Adrenal gland (tissue), 12 donors: ENCODE measurements around the gene PSD2. TPM values are rescaled to one million over a fixed set of nuclear protein-coding genes. Genes with fewer than 3 reads are reported as not detected.
A peak's percentile ranks its signal among the peaks of the same experiment; 100 is the strongest.
"Not testable (repeated sequence)": the region's sequence is repeated elsewhere in the genome, so short reads cannot be mapped to it uniquely, and the experiment has no call there.

Source experiments
- DNase-seq, 7 donors: peaks; one replicate each; pipeline ENCODE4 v3.0.0-alpha.2; 2019 to 2020
- H3K27ac ChIP-seq, 5 donors: fragments of 200-600 bp; sonication (generic) in 4 of 5; 1 replicate in 3 of 5; 2 replicates in 2 of 5; pipeline versions ENCODE4 v1.5.1 to v1.8.0; 2016 to 2020; ENCODE audit warnings: mild to moderate bottlenecking in 1 of 5
- H3K27me3 ChIP-seq: fragments of 200-600 bp; 2 replicates; pipeline ENCODE4 v1.8.0; 2021
- H3K36me3 ChIP-seq, 2 donors: fragments of 200-600 bp; replicated peaks in 1 of 2; 1 replicate in 1 of 2; 2 replicates in 1 of 2; pipeline versions ENCODE4 v1.5.1 to v1.8.0; 2018 to 2022
- H3K4me1 ChIP-seq, 2 donors: fragments of 200-600 bp; replicated peaks in 1 of 2; 1 replicate in 1 of 2; 2 replicates in 1 of 2; pipeline versions ENCODE4 v1.5.1 to v1.8.0; 2018 to 2021
- H3K4me3 ChIP-seq, 4 donors: fragments of 200-600 bp; sonication (generic) in 3 of 4; one replicate each; pipeline ENCODE4 v1.5.1; 2016 to 2018
- H3K9me3 ChIP-seq, 3 donors: fragments of 200-600 bp; sonication (generic) in 1 of 3; replicated peaks in 1 of 3; 1 replicate in 2 of 3; 2 replicates in 1 of 3; pipeline versions ENCODE4 v1.5.1 to v1.8.0; 2016 to 2021
- POLR2A ChIP-seq, 2 donors: fragments of 450-650 bp; IDR thresholded peaks; one replicate each; pipeline ENCODE4 v1.6.1; 2017; ENCODE audit warnings: antibody characterized with exemption in 2 of 2, mild to moderate bottlenecking in 2 of 2, moderate library complexity in 1 of 2
- WGBS, 4 donors: extraction: QIAGEN DNeasy Blood & Tissue Kit in 2 of 4; methylation state at CpG; one replicate each; pipeline versions ENCODE4 v1.1.5 to v1.1.7; 2013 to 2017; 5-methylcytosine and 5-hydroxymethylcytosine counted together
- intact Hi-C, 2 donors: fragments of 100-400 bp; cut with DNase I; formaldehyde crosslinking; loops; one replicate each; pipeline versions ENCODE4 v1.14.1 to v1.15.0; 2022 to 2023
- polyA plus RNA-seq, 3 donors: library from polyadenylated mRNA; stranded (reverse); fragments of 200-250 nt in 2 of 3; fragments of 350-450 nt in 1 of 3; fragmentation: Illumina TruSeq in 1 of 3; extraction: RNeasy Lipid Tissue Mini Kit (QIAGEN cat#74804) in 1 of 3; gene quantifications; one replicate each; pipeline ENCODE4 v1.2.3, GENCODE V29; 2013 to 2014
- total RNA-seq, 9 donors: library from RNA; depleted of rRNA in 4 of 9; stranded (reverse); fragments of >200 nt in 4 of 9; fragments of 120-200 nt in 1 of 9; fragmentation: NEBNext Ultra II Directional in 1 of 9; extraction: Animal tissue kit (Norgen Biotek cat#: 25700) in 1 of 9; gene quantifications; one replicate each; pipeline versions ENCODE4 v1.1.0 to v1.2.4, GENCODE V29; 2013 to 2023
- TF ChIP-seq, protein P1 (sequence below), 6 experiments: fragments of 450-650 bp in 4 of 6; fragments of 200-600 bp in 2 of 6; sonication (generic) in 1 of 6; IDR thresholded peaks; 1 replicate in 5 of 6; 2 replicates in 1 of 6; pipeline versions ENCODE4 v1.5.1 to v1.8.0; 2016 to 2021; ENCODE audit warnings: antibody characterized with exemption in 6 of 6, mild to moderate bottlenecking in 2 of 6, moderate library complexity in 1 of 6
- donor health status: healthy with polysubstance abuse.
- donor health status: Bipolar disorder and iron deficiency.
- donor health status: DM: yes; HTN: yes; CAD: no.
- donor health status: DM: no; HTN: no; CAD: no.
- donor health status: DM: no; HTN: no; CAD: no.
- donor health status: DM: yes; HTN: yes; CAD: no.

PSD2 gene
- total and polyA plus RNA-seq, 12 donors = 0.11 to 0.46 (median 0.24) TPM; not detected in 5

DNA sequence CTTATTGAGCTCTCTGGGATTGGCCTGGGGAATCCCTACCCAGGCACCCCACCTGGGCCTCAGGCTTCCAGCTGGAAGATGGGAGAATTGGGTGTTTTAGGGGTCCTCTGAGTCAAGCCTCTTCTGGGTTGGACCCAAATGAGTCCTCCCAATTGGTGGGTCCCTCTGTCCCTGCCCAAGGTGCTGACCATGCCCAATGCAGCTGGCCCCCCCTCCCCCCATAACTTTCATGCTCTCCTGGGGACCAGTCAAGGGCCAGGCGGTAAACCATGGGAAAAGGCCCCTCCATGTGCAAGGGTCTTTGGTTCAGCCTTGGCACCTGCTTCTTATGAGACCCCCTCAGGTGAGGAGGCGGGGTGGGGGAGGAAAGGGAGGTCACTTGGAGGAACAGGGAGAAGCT, 3.4 kb upstream of the PSD2 start:
- TF ChIP-seq POLR2A (IDR thresholded peaks at IDR 0.05) = no peak
- TF ChIP-seq, protein P1, sequence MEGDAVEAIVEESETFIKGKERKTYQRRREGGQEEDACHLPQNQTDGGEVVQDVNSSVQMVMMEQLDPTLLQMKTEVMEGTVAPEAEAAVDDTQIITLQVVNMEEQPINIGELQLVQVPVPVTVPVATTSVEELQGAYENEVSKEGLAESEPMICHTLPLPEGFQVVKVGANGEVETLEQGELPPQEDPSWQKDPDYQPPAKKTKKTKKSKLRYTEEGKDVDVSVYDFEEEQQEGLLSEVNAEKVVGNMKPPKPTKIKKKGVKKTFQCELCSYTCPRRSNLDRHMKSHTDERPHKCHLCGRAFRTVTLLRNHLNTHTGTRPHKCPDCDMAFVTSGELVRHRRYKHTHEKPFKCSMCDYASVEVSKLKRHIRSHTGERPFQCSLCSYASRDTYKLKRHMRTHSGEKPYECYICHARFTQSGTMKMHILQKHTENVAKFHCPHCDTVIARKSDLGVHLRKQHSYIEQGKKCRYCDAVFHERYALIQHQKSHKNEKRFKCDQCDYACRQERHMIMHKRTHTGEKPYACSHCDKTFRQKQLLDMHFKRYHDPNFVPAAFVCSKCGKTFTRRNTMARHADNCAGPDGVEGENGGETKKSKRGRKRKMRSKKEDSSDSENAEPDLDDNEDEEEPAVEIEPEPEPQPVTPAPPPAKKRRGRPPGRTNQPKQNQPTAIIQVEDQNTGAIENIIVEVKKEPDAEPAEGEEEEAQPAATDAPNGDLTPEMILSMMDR (IDR thresholded peaks at IDR 0.05) = no peak
- Histone ChIP-seq H3K27me3 (peaks cover 17% of the 10 kb centered on the region), H3K9me3 (no peaks in the 10 kb centered on the region), H3K4me3 (no peak overlapping the region), H3K4me1 (peaks cover 4 to 7% of the 10 kb centered on the region in 2 donors), H3K27ac (no peak overlapping the region), H3K36me3 (no peaks in the 10 kb centered on the region)
- no peak for DNase-seq
- WGBS, 4 donors = 89 to 100% (median 94%) methylated on average over 2 of the region's 2 CpGs
- intact Hi-C loops = loop anchor here in 1 of 2 donors (5.0 kb wide), 1 partner anchor 175 kb away; no protein-coding TSS in a partner anchor

DNA sequence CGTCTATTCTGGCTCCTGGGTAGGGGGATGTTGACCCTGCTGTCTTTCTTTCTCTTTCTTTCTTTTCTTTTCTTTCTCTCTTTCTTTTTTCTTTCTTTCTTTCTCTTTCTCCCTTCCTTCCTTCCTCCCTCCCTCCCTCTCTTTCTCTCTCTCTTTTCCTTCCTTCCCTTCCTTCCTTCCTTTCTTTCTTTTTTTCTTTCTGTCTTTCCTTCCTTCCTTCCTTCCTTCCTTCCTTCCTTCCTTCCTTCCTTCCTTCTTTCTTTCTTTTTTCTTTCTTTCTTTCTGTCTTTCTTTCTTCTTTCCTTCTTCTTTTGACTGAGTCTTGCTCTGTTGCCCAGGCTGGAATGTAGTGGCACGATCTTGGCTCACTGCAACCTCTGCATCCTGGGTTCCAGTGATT, 3.0 kb upstream of the PSD2 start:
- H3K27ac ChIP-seq, H3K9me3 ChIP-seq, H3K4me1 ChIP-seq, DNase-seq, H3K36me3 ChIP-seq, H3K4me3 ChIP-seq: not testable (repeated sequence)
- intact Hi-C loops = loop anchor here in 1 of 2 donors (5.0 kb wide), 1 partner anchor 175 kb away; no protein-coding TSS in a partner anchor
- WGBS, 4 donors = 88 to 97% (median 94%) methylated on average over 2 of the region's 2 CpGs
- H3K27me3 ChIP-seq = peaks cover 22% of the 10 kb centered on the region

DNA sequence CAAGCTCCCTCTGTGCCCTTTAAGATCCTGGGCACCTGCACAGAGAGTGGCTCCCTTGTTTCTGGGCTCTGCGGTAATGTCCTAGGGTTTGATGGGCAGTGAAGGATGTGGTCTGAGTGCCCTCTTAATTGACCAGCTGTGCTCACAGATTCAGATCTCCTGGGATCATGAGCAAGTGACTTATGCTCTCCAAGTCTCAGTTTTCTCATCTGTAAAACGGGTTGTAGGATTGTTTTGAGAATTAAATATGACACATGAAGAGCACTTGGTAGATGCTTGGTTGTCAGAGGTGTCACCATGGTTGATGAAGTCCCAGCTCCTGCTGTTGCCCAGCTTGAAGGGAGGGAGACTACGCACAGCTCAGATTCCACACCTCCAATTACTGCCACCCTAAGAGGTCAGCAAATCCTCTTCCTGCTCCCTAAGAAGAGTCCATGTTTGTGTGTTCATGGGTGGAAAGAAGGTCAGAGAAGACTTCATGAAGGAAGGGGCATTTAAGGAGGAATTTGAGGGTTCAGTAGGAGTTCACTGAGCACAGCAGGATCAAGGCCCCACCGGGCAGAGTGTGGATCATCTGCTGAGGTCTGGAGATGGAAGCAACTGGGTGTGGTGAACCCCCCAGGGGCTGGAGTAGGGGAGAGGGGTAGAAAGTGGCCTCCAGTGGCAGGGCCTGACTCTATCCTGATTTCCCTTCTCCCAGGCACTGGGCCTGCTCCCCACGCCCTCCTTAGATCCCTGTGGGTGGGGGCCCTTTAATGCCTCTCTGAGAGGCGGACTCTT, 1.4 kb upstream of the PSD2 start:
- no peaks in the 10 kb centered on the region for H3K36me3 ChIP-seq
- WGBS, 4 donors = 78 to 86% (median 83%) methylated on average over 5 to 6 of the region's 6 CpGs
- intact Hi-C loops = loop anchor here in 1 of 2 donors (5.0 kb wide), 1 partner anchor 173 kb away; no protein-coding TSS in a partner anchor
- H3K4me3 ChIP-seq = no peak overlapping the region
- H3K9me3 ChIP-seq = no peaks in the 10 kb centered on the region
- no peak for DNase-seq
- peaks cover 33% of the 10 kb centered on the region for H3K27me3 ChIP-seq
- H3K4me1 ChIP-seq = peaks cover 4 to 7% of the 10 kb centered on the region in 2 donors
- TF ChIP-seq, protein P1 (IDR thresholded peaks at IDR 0.05) = no peak
- TF ChIP-seq POLR2A (IDR thresholded peaks at IDR 0.05) = no peak
- H3K27ac ChIP-seq = no peak overlapping the region

DNA sequence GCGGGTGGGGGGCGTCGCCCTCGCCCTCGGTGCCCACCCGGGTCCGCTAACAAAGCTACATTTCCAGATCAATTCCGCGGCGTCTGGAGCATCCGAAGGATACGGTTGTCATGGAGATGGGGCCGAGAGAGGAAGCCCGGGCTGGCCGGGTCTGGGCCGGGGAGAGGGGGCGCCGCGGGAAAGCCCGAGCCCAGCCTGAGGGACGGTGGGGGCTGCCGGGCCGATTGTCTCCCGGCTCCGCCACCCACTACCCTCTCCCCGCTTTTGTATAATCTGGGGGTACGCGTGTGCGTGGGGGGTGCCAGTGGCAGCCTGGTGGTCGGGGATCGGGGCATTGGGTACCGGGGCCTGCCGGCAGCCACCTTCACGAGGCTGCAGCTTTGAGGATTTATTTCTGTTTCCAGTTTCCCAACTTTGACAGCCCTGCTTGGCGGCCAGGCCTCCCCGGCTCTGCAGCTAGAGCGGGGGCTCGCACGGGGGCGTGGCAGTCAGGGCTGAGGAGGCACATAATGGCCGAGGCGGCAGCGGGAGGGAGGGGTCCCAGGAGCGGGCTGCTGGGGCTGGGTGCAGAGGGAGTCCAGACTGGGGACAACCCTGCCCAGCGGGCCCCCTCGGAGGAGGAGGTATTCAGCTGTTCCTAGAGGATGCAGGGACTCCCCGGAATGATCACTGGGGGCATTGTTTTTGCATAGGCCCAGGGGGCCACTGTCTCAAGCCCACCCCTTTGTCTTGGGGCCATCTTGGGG, 626 bp downstream of the PSD2 start:
- 6 to 14% (median 8%) methylated on average over 10 to 47 of the region's 47 CpGs for WGBS, 4 donors
- no peaks in the 10 kb centered on the region for H3K36me3 ChIP-seq
- H3K4me1 ChIP-seq = peaks cover 4 to 7% of the 10 kb centered on the region in 2 donors
- TF ChIP-seq, protein P1 (IDR thresholded peaks at IDR 0.05) = no peak
- no peak for TF ChIP-seq POLR2A (IDR thresholded peaks at IDR 0.05)
- intact Hi-C loops = no loop called here
- H3K9me3 ChIP-seq = no peaks in the 10 kb centered on the region
- H3K27me3 ChIP-seq = peaks cover 33% of the 10 kb centered on the region
- peak overlapping the region in 1 of 4 donors; percentile 57 for H3K4me3 ChIP-seq
- no peak overlapping the region for H3K27ac ChIP-seq
- no peak for DNase-seq
